ENCODE results near the gene MAGI2. TPM values are rescaled to one million over a fixed set of nuclear protein-coding genes. Genes with fewer than 3 reads are reported as not detected.

The MAGI2 gene
- total and polyA plus RNA-seq, 2 experiments from 2014 or later = 10.4 to 26.4 TPM

DNA sequence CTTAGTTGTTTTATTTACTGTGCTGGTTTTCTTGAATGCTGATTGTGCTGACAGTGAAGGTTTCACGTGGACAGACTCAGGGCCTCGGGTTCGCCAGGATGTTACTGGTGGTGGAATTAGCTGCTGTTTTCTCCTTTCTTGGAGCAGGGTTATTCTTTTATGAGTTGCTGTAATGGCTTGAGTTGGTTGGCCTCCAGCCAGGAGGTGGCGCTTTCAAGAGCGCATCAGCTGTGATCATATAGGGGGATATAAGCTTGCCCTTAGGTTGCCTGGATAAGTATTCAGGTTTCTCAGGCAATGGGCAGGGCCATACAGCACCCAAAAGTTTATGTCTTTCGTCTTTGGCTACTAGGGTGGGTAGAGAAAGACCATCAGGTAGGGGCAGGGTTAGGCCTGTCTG, 913.6 kb downstream of the MAGI2 start:
- ATAC-seq = no peak
- peaks cover 46% of the 10 kb centered on the region for H3K36me3 Mint-ChIP-seq (ENCODE audit: low read depth)

DNA sequence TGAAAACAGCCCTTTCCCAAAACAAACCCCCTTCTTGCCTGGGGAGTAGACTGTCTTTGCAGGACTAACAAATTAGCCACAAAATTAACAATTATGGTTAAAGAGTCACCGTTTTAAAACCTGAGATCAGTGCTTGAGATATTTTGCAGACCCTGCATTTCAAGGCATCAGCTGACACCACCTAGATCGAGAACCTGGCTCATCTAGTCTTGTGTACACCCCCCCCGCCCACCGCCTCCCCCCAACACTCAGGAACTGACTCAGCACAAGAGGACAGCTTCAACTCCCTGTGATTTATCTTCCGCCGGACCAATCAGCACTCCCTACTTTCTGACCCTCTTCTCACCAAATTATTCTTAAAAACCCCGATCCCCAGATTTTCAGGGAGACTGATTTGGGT, 917.8 kb downstream of the MAGI2 start:
- no peaks in the 10 kb centered on the region for H4K20me1 ChIP-seq (replicated peaks; ENCODE audit: insufficient read depth)
- H3K27ac Mint-ChIP-seq = no peak overlapping the region
- H3K27me3 ChIP-seq (ENCODE audit: insufficient read depth) = no peaks in the 10 kb centered on the region
- H3K9me3 Mint-ChIP-seq = peaks cover 14% of the 10 kb centered on the region
- peaks cover 9% of the 10 kb centered on the region for H3K4me1 ChIP-seq (ENCODE audit: insufficient read depth)
- H3K27ac ChIP-seq (ENCODE audit: low read depth) = peak overlapping the region; percentile 61; the same call in 1 of the 2 replicates
- H3K27me3 Mint-ChIP-seq (ENCODE audit: insufficient read depth, low read depth, poor library complexity) = no peaks in the 10 kb centered on the region
- 0 out of 2 replicates have a peak, but pooled peaks cover 4% of the 10 kb centered on the region for H3K9me2 ChIP-seq (ENCODE audit: insufficient read depth)
- ATAC-seq (no peak), DNase-seq (ENCODE audit: low spot score) (no peak)
- no peaks in the 10 kb centered on the region for H3K79me2 ChIP-seq (replicated peaks; ENCODE audit: insufficient read depth)
- H3K4me3 ChIP-seq = no peak overlapping the region
- no peak overlapping the region for H2AFZ ChIP-seq
- no peaks in the 10 kb centered on the region for H3F3A ChIP-seq (replicated peaks; ENCODE audit: low read depth)
- H3K36me3 Mint-ChIP-seq (ENCODE audit: low read depth) = peaks cover 53% of the 10 kb centered on the region
- no peaks in the 10 kb centered on the region for H3K36me3 ChIP-seq (ENCODE audit: insufficient read depth)
- H3K4me2 ChIP-seq = no peak overlapping the region
- H3K4me3 Mint-ChIP-seq = no peak overlapping the region
- peaks cover 14% of the 10 kb centered on the region for H3K4me1 Mint-ChIP-seq
- no peak for TF ChIP-seq EZH2 (IDR thresholded peaks at IDR 0.05; ENCODE audit: low read depth, unreplicated experiment)
- TF ChIP-seq, protein P1, sequence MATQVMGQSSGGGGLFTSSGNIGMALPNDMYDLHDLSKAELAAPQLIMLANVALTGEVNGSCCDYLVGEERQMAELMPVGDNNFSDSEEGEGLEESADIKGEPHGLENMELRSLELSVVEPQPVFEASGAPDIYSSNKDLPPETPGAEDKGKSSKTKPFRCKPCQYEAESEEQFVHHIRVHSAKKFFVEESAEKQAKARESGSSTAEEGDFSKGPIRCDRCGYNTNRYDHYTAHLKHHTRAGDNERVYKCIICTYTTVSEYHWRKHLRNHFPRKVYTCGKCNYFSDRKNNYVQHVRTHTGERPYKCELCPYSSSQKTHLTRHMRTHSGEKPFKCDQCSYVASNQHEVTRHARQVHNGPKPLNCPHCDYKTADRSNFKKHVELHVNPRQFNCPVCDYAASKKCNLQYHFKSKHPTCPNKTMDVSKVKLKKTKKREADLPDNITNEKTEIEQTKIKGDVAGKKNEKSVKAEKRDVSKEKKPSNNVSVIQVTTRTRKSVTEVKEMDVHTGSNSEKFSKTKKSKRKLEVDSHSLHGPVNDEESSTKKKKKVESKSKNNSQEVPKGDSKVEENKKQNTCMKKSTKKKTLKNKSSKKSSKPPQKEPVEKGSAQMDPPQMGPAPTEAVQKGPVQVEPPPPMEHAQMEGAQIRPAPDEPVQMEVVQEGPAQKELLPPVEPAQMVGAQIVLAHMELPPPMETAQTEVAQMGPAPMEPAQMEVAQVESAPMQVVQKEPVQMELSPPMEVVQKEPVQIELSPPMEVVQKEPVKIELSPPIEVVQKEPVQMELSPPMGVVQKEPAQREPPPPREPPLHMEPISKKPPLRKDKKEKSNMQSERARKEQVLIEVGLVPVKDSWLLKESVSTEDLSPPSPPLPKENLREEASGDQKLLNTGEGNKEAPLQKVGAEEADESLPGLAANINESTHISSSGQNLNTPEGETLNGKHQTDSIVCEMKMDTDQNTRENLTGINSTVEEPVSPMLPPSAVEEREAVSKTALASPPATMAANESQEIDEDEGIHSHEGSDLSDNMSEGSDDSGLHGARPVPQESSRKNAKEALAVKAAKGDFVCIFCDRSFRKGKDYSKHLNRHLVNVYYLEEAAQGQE (IDR thresholded peaks at IDR 0.05; ENCODE audit: unreplicated experiment) = no peak
- no peak for TF ChIP-seq EZH2phosphoT487 (IDR thresholded peaks at IDR 0.05; ENCODE audit: unreplicated experiment)
- no peak for TF ChIP-seq ZNF114 (CRISPR knock-in tag; IDR thresholded peaks at IDR 0.05)
- TF ChIP-seq ZNF331 (CRISPR knock-in tag; IDR thresholded peaks at IDR 0.05; ENCODE audit: low read depth) = no peak
- TF ChIP-seq, protein P2, sequence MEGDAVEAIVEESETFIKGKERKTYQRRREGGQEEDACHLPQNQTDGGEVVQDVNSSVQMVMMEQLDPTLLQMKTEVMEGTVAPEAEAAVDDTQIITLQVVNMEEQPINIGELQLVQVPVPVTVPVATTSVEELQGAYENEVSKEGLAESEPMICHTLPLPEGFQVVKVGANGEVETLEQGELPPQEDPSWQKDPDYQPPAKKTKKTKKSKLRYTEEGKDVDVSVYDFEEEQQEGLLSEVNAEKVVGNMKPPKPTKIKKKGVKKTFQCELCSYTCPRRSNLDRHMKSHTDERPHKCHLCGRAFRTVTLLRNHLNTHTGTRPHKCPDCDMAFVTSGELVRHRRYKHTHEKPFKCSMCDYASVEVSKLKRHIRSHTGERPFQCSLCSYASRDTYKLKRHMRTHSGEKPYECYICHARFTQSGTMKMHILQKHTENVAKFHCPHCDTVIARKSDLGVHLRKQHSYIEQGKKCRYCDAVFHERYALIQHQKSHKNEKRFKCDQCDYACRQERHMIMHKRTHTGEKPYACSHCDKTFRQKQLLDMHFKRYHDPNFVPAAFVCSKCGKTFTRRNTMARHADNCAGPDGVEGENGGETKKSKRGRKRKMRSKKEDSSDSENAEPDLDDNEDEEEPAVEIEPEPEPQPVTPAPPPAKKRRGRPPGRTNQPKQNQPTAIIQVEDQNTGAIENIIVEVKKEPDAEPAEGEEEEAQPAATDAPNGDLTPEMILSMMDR (conservative IDR thresholded peaks at IDR 0.05; ENCODE audit: low read depth in 2 of 2) = no peak
- TF ChIP-seq POLR2AphosphoS5 (IDR thresholded peaks at IDR 0.05; ENCODE audit: low read depth) = no peak
- no peak for TF ChIP-seq JUNB (IDR thresholded peaks at IDR 0.05; ENCODE audit: unreplicated experiment)
- TF ChIP-seq, protein P3, sequence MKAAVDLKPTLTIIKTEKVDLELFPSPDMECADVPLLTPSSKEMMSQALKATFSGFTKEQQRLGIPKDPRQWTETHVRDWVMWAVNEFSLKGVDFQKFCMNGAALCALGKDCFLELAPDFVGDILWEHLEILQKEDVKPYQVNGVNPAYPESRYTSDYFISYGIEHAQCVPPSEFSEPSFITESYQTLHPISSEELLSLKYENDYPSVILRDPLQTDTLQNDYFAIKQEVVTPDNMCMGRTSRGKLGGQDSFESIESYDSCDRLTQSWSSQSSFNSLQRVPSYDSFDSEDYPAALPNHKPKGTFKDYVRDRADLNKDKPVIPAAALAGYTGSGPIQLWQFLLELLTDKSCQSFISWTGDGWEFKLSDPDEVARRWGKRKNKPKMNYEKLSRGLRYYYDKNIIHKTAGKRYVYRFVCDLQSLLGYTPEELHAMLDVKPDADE (IDR thresholded peaks at IDR 0.05) = no peak

More for the DNA sequence above, 913.6 kb downstream of the MAGI2 start:
- Histone ChIP-seq H4K20me1 (replicated peaks; ENCODE audit: insufficient read depth) (no peaks in the 10 kb centered on the region), H2AFZ (no peak overlapping the region), H3K4me3 (no peak overlapping the region), H3K27ac (ENCODE audit: low read depth) (no peak overlapping the region), H3K27me3 (ENCODE audit: insufficient read depth) (no peaks in the 10 kb centered on the region), H3K36me3 (ENCODE audit: insufficient read depth) (no peaks in the 10 kb centered on the region), H3F3A (replicated peaks; ENCODE audit: low read depth) (no peaks in the 10 kb centered on the region), H3K4me1 (ENCODE audit: insufficient read depth) (peaks cover 4% of the 10 kb centered on the region; the same call in 1 of the 2 replicates), H3K9me2 (ENCODE audit: insufficient read depth) (no peaks in the 10 kb centered on the region), H3K4me2 (no peak overlapping the region), H3K79me2 (replicated peaks; ENCODE audit: insufficient read depth) (no peaks in the 10 kb centered on the region)
- no peak for TF ChIP-seq POLR2AphosphoS5 (IDR thresholded peaks at IDR 0.05; ENCODE audit: low read depth)
- TF ChIP-seq, protein P2 (conservative IDR thresholded peaks at IDR 0.05; ENCODE audit: low read depth in 2 of 2) = peak; percentile 46 to 56
- Mint-ChIP-seq H3K27ac (peak overlapping the region; percentile 79), H3K4me1 (peaks cover 14% of the 10 kb centered on the region; the same call in 2 of the 3 replicates), H3K9me3 (peaks cover 14% of the 10 kb centered on the region), H3K4me3 (no peak overlapping the region), H3K27me3 (ENCODE audit: insufficient read depth, low read depth, poor library complexity) (no peaks in the 10 kb centered on the region)
- DNase-seq (ENCODE audit: low spot score) = no peak
